Kidney (tissue), 14 donors: Measurements from ENCODE around the gene CALML5. TPM values are rescaled to one million over a fixed set of nuclear protein-coding genes. Genes with fewer than 3 reads are reported as not detected.

Experiments used
- DNase-seq, 5 donors: peaks; one replicate each; pipeline ENCODE4 v3.0.0-alpha.2; 2013 to 2020
- FAIRE-seq: peaks from 2 replicates; lab custom pipeline; 2012; peaks lifted over from hg19 to GRCh38; lab: Jason Lieb, UNC
- H3K27ac ChIP-seq, 2 donors: one replicate each; pipeline ENCODE4 v1.7.0; 2013; ENCODE audit warnings: low read depth in 2 of 2, low read length in 2 of 2, inconsistent platforms in 1 of 2
- H3K27me3 ChIP-seq: one replicate; pipeline ENCODE4 v1.7.1; 2013; ENCODE audit warnings: low read length, inconsistent platforms; ENCODE audit not compliant: control insufficient read depth, insufficient read depth
- H3K36me3 ChIP-seq, 3 donors: one replicate each; pipeline versions ENCODE4 v1.7.0 to v1.7.1; 2013; ENCODE audit warnings: low read length in 3 of 3, control low read depth in 1 of 3, inconsistent platforms in 1 of 3; ENCODE audit not compliant: insufficient read depth in 3 of 3, control insufficient read depth in 2 of 3
- H3K4me1 ChIP-seq, 3 donors: one replicate each; pipeline versions ENCODE4 v1.7.0 to v1.7.1; 2013; ENCODE audit warnings: low read length in 3 of 3, inconsistent platforms in 1 of 3, low read depth in 1 of 3; ENCODE audit not compliant: control insufficient read depth in 2 of 3, insufficient read depth in 2 of 3
- H3K4me3 ChIP-seq, 3 donors: one replicate each; pipeline versions ENCODE4 v1.7.0 to v1.8.1; 2013; ENCODE audit warnings: low read length in 3 of 3, control low read depth in 1 of 3, inconsistent platforms in 1 of 3
- H3K9ac ChIP-seq, 3 donors: one replicate each; pipeline versions ENCODE4 v1.7.0 to v1.7.1; 2013; ENCODE audit warnings: low read length in 3 of 3, control low read depth in 1 of 3, inconsistent platforms in 1 of 3
- H3K9me3 ChIP-seq, 3 donors: one replicate each; pipeline versions ENCODE4 v1.7.0 to v1.7.1; 2013; ENCODE audit warnings: low read length in 3 of 3, control low read depth in 1 of 3, inconsistent platforms in 1 of 3; ENCODE audit not compliant: control insufficient read depth in 2 of 3, insufficient read depth in 1 of 3
- intact Hi-C: fragments of 100-400 bp; cut with DNase I; formaldehyde crosslinking; loops from one replicate; pipeline ENCODE4 v1.11.1; 2022
- polyA plus RNA-seq: library from polyadenylated mRNA; stranded (reverse); fragments of 350-450 nt; fragmentation: Illumina TruSeq; extraction: RNeasy Lipid Tissue Mini Kit (QIAGEN cat#74804); gene quantifications from one replicate; pipeline ENCODE4 v1.2.3, GENCODE V29; 2014; ENCODE audit warnings: low read depth, low replicate concordance; ENCODE audit not compliant: insufficient read depth
- total RNA-seq: library from RNA; stranded (reverse); fragmentation: NEBNext Ultra II Directional; extraction: Animal tissue kit (Norgen Biotek cat#: 25700); gene quantifications from one replicate; pipeline ENCODE4 v1.2.1, GENCODE V29; 2021
- TF ChIP-seq, protein P1 (sequence below): IDR thresholded peaks from 3 replicates; pipeline ENCODE4 v1.5.1; 2012; ENCODE audit warnings: mild to moderate bottlenecking, moderate library complexity, borderline replicate concordance; ENCODE audit not compliant: insufficient read depth; ENCODE audit errors: extremely low read depth
- donor health status: control.
- donor health status: control.
- donor health status: control.
- donor health status: control.
- donor health status: control.
- donor health status: DM: yes; HTN: yes; CAD: no.
- donor health status: Normal renal cell carcinoma (clear cell type).

CALML5 gene
- total and polyA plus RNA-seq, 2 donors from 2014 or later: not detected

DNA sequence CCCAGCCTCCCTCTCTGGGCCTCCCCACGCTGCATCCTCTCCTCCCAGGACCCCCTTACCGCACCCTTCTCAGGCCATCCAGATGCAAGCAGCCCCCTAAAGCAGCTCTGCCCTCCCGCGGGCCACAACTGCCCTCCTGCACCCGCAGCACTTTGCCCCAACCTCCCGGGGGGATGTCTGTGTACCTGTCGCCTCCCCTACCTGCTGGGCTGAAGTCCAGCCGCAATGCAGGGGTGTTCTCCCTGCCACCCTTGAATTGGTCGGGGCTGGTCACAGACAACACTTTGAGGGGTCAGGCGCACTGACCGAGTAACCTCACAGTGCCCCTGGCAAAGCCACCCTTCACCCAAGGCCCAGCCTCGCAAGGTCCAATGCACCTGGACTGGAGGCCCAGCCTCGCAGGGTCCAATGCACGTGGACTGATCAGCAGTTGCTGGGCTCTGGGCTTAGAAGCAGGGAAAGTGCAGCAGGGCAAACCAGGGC, 8.3 kb upstream of the CALML5 start:
- H3K27ac ChIP-seq: no peak overlapping the region
- intact Hi-C loops: no loop called here
- peak in 2 of 5 donors; percentile 38 to 62 for DNase-seq

DNA sequence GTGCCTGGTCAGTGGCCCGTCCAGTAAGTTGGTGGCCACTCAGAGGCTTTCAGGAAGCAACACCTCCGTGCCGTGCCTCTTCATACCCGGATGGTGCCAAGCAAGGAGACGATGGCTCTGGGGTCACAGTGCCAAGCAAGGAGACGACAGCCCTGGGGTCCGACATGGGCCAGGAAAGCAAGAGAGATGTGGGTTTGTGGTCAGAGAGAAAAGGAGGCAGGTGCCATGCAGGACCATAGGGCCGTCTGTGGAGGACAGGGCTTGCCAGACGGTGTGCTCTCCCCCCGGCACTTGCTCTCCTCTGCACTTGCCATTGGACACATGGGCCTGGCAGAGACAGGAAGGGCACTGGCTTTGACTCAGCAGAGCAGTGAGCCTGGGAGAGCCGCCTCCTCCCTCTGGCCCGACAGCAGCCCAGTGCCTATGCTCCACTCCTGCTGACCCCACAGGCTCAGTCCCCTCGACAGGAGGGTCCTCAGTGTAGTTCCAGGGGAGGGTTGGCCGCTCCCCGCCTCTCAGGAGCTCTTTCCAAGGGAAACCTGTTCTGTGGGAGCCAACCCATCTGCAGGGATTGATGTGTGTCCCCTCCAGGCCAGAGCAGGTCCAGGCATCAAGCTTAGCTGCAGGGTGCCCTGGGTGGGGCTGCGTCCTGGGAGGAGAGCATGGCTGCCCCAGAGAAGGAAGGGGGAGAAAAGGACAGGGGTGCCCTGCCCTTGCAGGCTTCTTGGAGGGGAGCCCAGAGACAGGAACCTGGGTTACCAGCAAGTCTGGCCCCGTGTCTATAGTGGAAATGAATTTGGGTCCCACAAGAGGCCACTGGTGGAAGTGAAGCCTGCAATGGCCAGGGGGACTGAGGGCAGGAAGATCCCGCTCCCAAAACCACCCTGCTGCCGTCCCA, 7.6 kb upstream of the CALML5 start:
- FAIRE-seq (no peak), DNase-seq (peak in 2 of 5 donors; percentile 28 to 53)
- H3K27ac ChIP-seq: no peak overlapping the region

More for the DNA sequence above, 8.3 kb upstream of the CALML5 start:
- no peaks in the 10 kb centered on the region for H3K36me3 ChIP-seq
- TF ChIP-seq, protein P1, sequence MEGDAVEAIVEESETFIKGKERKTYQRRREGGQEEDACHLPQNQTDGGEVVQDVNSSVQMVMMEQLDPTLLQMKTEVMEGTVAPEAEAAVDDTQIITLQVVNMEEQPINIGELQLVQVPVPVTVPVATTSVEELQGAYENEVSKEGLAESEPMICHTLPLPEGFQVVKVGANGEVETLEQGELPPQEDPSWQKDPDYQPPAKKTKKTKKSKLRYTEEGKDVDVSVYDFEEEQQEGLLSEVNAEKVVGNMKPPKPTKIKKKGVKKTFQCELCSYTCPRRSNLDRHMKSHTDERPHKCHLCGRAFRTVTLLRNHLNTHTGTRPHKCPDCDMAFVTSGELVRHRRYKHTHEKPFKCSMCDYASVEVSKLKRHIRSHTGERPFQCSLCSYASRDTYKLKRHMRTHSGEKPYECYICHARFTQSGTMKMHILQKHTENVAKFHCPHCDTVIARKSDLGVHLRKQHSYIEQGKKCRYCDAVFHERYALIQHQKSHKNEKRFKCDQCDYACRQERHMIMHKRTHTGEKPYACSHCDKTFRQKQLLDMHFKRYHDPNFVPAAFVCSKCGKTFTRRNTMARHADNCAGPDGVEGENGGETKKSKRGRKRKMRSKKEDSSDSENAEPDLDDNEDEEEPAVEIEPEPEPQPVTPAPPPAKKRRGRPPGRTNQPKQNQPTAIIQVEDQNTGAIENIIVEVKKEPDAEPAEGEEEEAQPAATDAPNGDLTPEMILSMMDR: no peak
- no peak overlapping the region for H3K4me3 ChIP-seq
- FAIRE-seq: no peak
- H3K9ac ChIP-seq: no peak overlapping the region
- peaks cover 3 to 16% (median 8%) of the 10 kb centered on the region in 3 donors for H3K4me1 ChIP-seq
- H3K27me3 ChIP-seq: no peaks in the 10 kb centered on the region
- no peaks in the 10 kb centered on the region for H3K9me3 ChIP-seq

DNA sequence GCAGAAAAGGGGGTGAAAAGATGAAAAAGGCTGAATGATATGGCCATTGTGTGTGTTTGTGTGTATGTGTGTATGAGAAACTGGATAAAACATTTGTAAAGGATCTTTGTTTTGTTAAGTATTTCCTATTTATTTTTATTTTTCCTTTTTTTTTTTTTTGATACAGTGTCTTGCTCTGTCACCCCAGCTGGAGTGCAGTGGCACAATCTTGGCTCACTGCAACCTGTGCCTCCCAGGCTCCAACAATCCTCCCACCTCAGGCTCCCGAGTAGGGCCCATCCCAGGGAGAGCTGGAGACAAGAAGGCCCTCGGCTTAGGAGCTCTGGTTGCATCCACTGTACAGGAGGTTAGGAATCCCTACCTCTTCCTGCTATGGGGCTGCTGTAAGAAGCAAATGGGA, 6.9 kb upstream of the CALML5 start:
- Histone ChIP-seq H3K9ac (no peak overlapping the region), H3K36me3 (no peaks in the 10 kb centered on the region), H3K9me3 (no peaks in the 10 kb centered on the region), H3K4me3 (no peak overlapping the region), H3K27ac (no peak overlapping the region), H3K27me3 (no peaks in the 10 kb centered on the region), H3K4me1 (peaks cover 6 to 21% (median 8%) of the 10 kb centered on the region in 3 donors)
- DNase-seq: peak in 2 of 5 donors; percentile 20 to 23
- intact Hi-C loops: no loop called here
- TF ChIP-seq, protein P1: no peak
- no peak for FAIRE-seq

More for the DNA sequence above, 7.6 kb upstream of the CALML5 start:
- intact Hi-C loops: no loop called here
- H3K9ac ChIP-seq: no peak overlapping the region
- no peak overlapping the region for H3K4me3 ChIP-seq
- no peaks in the 10 kb centered on the region for H3K36me3 ChIP-seq
- H3K27me3 ChIP-seq: no peaks in the 10 kb centered on the region
- H3K9me3 ChIP-seq: no peaks in the 10 kb centered on the region
- H3K4me1 ChIP-seq: peaks cover 4 to 21% (median 8%) of the 10 kb centered on the region in 3 donors
- TF ChIP-seq, protein P1: no peak
